Left ventricle myocardium inferior (tissue), 1 donor: ENCODE data around the gene KLK15. TPM values are rescaled to one million over a fixed set of nuclear protein-coding genes. Genes with fewer than 3 reads are reported as not detected.

Experiments
- DNase-seq: peaks from one replicate; pipeline ENCODE4 v3.0.0-alpha.2; 2020
- H3K27ac ChIP-seq: fragments of 200-600 bp; replicated peaks from 2 replicates; pipeline ENCODE4 v1.8.0; 2021
- H3K27me3 ChIP-seq: fragments of 200-600 bp; 2 replicates; pipeline ENCODE4 v1.8.0; 2021; ENCODE audit warnings: low read depth
- H3K36me3 ChIP-seq: fragments of 200-600 bp; 2 replicates; pipeline ENCODE4 v1.8.0; 2021
- H3K4me1 ChIP-seq: fragments of 200-600 bp; 2 replicates; pipeline ENCODE4 v1.8.0; 2021
- H3K4me3 ChIP-seq: fragments of 200-600 bp; 2 replicates; pipeline ENCODE4 v1.8.0; 2021; ENCODE audit warnings: mild to moderate bottlenecking, moderate library complexity
- H3K9me3 ChIP-seq: fragments of 200-600 bp; replicated peaks from 2 replicates; pipeline ENCODE4 v1.8.0; 2021
- intact Hi-C: fragments of 100-400 bp; cut with micrococcal nuclease; formaldehyde crosslinking; loops from one replicate; pipeline ENCODE4 v1.11.0; 2022
- total RNA-seq: library from RNA; stranded (reverse); fragmentation: NEBNext Ultra II Directional; extraction: Animal tissue kit (Norgen Biotek cat#: 25700); gene quantifications from one replicate; pipeline ENCODE4 v1.2.1, GENCODE V29; 2021
- TF ChIP-seq, protein P1 (sequence below): fragments of 200-600 bp; IDR thresholded peaks from 2 replicates; pipeline ENCODE4 v1.8.0; 2021; ENCODE audit warnings: antibody characterized with exemption, mild to moderate bottlenecking, borderline replicate concordance
- donor health status: DM: no; HTN: yes; CAD: no; lungs with severe emphysema.

The KLK15 gene
- total RNA-seq, 1 donor from 2014 or later: not detected

DNA sequence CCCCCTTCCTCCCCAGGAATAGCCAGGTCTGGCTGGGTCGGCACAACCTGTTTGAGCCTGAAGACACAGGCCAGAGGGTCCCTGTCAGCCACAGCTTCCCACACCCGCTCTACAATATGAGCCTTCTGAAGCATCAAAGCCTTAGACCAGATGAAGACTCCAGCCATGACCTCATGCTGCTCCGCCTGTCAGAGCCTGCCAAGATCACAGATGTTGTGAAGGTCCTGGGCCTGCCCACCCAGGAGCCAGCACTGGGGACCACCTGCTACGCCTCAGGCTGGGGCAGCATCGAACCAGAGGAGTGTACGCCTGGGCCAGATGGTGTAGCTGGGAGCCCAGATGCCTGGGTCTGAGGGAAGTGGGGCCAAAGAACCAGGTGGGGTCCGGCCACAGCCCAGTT lies 43.1 kb upstream of the KLK15 start:
- Histone ChIP-seq H3K36me3 (no peaks in the 10 kb centered on the region), H3K9me3 (no peaks in the 10 kb centered on the region), H3K4me3 (no peak overlapping the region), H3K27ac (no peak overlapping the region), H3K4me1 (no peaks in the 10 kb centered on the region), H3K27me3 (peaks cover 99% of the 10 kb centered on the region)
- TF ChIP-seq, protein P1, sequence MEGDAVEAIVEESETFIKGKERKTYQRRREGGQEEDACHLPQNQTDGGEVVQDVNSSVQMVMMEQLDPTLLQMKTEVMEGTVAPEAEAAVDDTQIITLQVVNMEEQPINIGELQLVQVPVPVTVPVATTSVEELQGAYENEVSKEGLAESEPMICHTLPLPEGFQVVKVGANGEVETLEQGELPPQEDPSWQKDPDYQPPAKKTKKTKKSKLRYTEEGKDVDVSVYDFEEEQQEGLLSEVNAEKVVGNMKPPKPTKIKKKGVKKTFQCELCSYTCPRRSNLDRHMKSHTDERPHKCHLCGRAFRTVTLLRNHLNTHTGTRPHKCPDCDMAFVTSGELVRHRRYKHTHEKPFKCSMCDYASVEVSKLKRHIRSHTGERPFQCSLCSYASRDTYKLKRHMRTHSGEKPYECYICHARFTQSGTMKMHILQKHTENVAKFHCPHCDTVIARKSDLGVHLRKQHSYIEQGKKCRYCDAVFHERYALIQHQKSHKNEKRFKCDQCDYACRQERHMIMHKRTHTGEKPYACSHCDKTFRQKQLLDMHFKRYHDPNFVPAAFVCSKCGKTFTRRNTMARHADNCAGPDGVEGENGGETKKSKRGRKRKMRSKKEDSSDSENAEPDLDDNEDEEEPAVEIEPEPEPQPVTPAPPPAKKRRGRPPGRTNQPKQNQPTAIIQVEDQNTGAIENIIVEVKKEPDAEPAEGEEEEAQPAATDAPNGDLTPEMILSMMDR: no peak
- DNase-seq: no peak
- intact Hi-C loops: no loop called here

DNA sequence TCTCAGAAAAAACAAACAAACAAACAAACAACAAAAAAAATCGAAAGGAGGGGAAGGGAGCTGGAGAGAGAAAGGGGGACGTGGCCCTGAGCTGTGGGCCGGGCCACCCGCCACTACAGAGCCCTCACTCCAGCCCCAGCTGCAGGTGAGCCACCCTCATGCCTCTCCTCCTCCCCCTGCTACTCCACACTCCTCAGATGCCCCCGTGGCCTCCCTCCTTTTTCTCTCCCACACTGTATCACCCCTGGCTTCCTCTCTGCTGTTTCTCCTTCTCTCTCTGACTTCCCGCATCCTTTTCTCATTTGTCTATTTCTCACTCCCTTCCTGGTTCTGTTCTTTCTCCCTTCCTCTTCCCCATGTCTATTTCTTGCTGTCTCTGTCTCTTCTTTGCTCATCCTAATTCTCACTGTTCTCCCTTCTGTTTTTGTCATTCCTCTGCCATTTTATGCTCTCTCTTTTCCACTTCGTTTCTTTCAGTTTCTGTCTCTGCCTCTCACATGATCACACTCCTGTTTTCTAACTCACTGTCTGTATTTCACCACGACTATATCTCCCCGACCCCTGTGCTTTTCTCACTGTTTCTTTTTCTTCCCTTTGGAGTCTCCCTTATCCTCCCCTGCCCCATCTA lies 42.5 kb upstream of the KLK15 start:
- TF ChIP-seq, protein P1: no peak
- Histone ChIP-seq H3K4me1 (no peaks in the 10 kb centered on the region), H3K27me3 (peaks cover 99% of the 10 kb centered on the region), H3K36me3 (no peaks in the 10 kb centered on the region), H3K9me3 (no peaks in the 10 kb centered on the region), H3K27ac (no peak overlapping the region), H3K4me3 (no peak overlapping the region)
- no peak for DNase-seq
- intact Hi-C loops: no loop called here

DNA sequence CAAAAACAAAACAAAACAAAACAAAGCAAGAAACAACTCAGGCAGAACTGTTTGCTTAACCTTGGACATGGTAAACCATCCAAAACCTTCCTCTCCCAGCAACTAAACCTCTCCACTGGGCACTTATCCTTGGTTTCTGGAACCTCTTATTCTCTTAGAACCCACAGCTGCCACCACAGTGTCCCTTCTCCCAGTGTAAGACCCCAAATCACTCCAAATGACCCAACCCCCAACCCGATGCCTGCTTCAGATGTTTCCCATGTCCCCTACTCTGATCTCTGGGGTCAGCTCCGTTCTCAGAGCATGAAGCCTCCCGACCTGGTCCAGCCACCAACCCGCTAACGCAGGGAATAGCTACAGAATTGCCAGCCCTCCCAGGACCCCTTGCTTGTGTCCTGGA lies 40.8 kb upstream of the KLK15 start:
- Histone ChIP-seq H3K27me3 (peaks cover 99% of the 10 kb centered on the region), H3K27ac (no peak overlapping the region), H3K4me3 (no peak overlapping the region), H3K9me3 (no peaks in the 10 kb centered on the region), H3K36me3 (no peaks in the 10 kb centered on the region), H3K4me1 (no peaks in the 10 kb centered on the region)
- intact Hi-C loops: no loop called here
- TF ChIP-seq, protein P1: no peak
- no peak for DNase-seq

DNA sequence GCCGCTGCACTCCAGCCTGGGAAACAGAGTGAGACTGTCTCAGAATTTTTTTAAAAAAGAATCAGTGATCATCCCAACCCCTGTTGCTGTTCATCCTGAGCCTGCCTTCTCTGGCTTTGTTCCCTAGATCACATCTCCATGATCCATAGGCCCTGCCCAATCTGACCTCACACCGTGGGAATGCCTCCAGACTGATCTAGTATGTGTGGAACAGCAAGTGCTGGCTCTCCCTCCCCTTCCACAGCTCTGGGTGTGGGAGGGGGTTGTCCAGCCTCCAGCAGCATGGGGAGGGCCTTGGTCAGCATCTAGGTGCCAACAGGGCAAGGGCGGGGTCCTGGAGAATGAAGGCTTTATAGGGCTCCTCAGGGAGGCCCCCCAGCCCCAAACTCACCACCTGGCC lies 39.7 kb upstream of the KLK15 start, which contains the start of gene KLK2:
Gene KLK2 (plus strand): TSS at position 384 of the 400 bp plus-strand sequence. CDS start 35 bp downstream, outside the sequence.
- TF ChIP-seq, protein P1: no peak
- peaks cover 99% of the 10 kb centered on the region for H3K27me3 ChIP-seq
- intact Hi-C loops: no loop called here

DNA sequence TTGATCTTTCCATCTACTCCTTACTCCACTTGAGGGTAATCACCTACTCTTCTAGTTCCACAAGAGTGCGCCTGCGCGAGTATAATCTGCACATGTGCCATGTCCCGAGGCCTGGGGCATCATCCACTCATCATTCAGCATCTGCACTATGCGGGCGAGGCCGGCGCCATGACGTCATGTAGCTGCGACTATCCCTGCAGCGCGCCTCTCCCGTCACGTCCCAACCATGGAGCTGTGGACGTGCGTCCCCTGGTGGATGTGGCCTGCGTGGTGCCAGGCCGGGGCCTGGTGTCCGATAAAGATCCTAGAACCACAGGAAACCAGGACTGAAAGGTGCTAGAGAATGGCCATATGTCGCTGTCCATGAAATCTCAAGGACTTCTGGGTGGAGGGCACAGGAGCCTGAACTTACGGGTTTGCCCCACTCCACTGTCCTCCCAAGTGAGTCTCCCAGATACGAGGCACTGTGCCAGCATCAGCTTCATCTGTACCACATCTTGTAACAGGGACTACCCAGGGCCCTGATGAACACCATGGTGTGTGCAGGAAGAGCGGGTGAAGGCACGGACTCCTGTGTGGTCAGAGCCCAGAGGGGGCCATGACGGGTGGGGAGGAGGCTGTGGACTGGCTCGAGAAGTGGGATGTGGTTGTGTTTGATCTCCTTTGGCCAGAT lies 37.2 kb upstream of the KLK15 start:
- no peaks in the 10 kb centered on the region for H3K9me3 ChIP-seq
- no peaks in the 10 kb centered on the region for H3K4me1 ChIP-seq
- TF ChIP-seq, protein P1: no peak
- no peak overlapping the region for H3K27ac ChIP-seq
- no peak for DNase-seq
- intact Hi-C loops: no loop called here
- H3K4me3 ChIP-seq: no peak overlapping the region
- H3K36me3 ChIP-seq: no peaks in the 10 kb centered on the region
- H3K27me3 ChIP-seq: peaks cover 99% of the 10 kb centered on the region

More for the DNA sequence above, 39.7 kb upstream of the KLK15 start, which contains the start of gene KLK2:
- H3K4me1 ChIP-seq: no peaks in the 10 kb centered on the region
- no peaks in the 10 kb centered on the region for H3K9me3 ChIP-seq
- H3K36me3 ChIP-seq: no peaks in the 10 kb centered on the region
- H3K4me3 ChIP-seq: no peak within 1 kb of the TSS
- no peak for DNase-seq
- H3K27ac ChIP-seq: no peak within 1 kb of the TSS
